Activated CD4-positive, alpha-beta T cell treated with anti-CD3 and anti-CD28 coated beads, Interleukin-2, amount 10 ng/mL, durations not matched to agents 24 days and 14 days (primary cell): ENCODE measurements around the gene DNAH6. TPM values are rescaled to one million over a fixed set of nuclear protein-coding genes. Genes with fewer than 3 reads are reported as not detected.

Source experiments
- DNase-seq: peaks from one replicate; pipeline ENCODE4 v3.0.0; 2022
- H3K27ac Mint-ChIP-seq: one replicate; pipeline ENCODE4 v1.8.0; 2022; ENCODE audit warnings: mild to moderate bottlenecking, mixed read lengths
- H3K27me3 Mint-ChIP-seq: one replicate; pipeline ENCODE4 v1.8.0; 2022; ENCODE audit warnings: mixed read lengths
- H3K36me3 Mint-ChIP-seq: one replicate; pipeline ENCODE4 v1.8.0; 2022; ENCODE audit warnings: low read depth, mild to moderate bottlenecking, mixed read lengths
- H3K4me1 Mint-ChIP-seq: one replicate; pipeline ENCODE4 v1.8.0; 2021; ENCODE audit warnings: mixed read lengths
- H3K4me3 Mint-ChIP-seq: one replicate; pipeline ENCODE4 v1.8.0; 2022; ENCODE audit warnings: mild to moderate bottlenecking, moderate library complexity, mixed read lengths
- H3K9me3 Mint-ChIP-seq: one replicate; pipeline ENCODE4 v1.8.0; 2021; ENCODE audit warnings: mixed read lengths
- intact Hi-C: fragments of 100-400 bp; cut with micrococcal nuclease; formaldehyde crosslinking; loops from one replicate; pipeline ENCODE4 v1.15.1; 2023
- total RNA-seq: library from RNA; stranded (reverse); gene quantifications from 2 replicates; pipeline ENCODE4 v1.2.3, GENCODE V29; 2022

The DNAH6 gene
- total RNA-seq, 1 donor from 2014 or later = 0.23 TPM

DNA sequence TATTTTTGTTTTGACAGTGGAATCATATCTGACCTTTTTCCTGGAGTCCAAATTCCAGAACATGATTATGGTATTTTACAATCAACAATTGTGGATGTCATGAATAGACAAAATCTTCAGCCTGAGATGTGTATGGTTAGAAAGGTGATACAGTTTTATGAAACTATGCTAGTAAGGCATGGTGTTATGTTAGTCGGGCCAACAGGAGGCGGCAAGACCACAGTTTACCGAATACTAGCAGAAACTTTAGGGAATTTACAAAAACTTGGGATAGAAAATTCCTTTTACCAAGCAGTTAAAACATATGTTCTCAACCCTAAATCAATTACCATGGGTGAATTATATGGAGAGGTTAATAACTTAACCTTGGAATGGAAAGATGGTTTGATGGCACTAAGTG is 137.0 kb downstream of the DNAH6 start:
- H3K4me3 Mint-ChIP-seq = no peak overlapping the region
- no peak overlapping the region for H3K27ac Mint-ChIP-seq
- H3K4me1 Mint-ChIP-seq = peaks cover 48% of the 10 kb centered on the region
- DNase-seq = no peak
- no peaks in the 10 kb centered on the region for H3K27me3 Mint-ChIP-seq
- peaks cover 6% of the 10 kb centered on the region for H3K36me3 Mint-ChIP-seq
- H3K9me3 Mint-ChIP-seq = peaks cover 21% of the 10 kb centered on the region
- intact Hi-C loops = loop anchor here (10.0 kb wide), 1 partner anchor 191 kb away; no protein-coding TSS in a partner anchor

DNA sequence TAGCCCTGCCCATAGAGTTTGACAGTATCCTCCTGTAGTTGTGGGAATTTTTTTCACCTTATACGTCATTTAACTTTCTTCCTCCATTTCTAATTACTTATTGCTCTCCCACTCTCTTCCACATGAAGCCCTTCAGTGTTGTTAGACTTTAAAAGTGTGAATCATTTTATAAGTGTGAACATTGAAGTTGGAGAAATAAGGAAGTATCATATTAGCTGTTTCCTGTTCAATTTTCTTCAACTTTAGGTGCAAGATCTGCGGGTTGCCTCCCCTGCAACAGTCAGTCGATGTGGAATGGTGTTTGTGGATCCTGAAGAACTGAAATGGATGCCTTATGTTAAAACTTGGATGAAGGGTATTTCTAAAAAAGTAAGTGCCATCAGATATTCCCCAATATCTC is 138.1 kb downstream of the DNAH6 start:
- Mint-ChIP-seq H3K9me3 (peaks cover 21% of the 10 kb centered on the region), H3K27me3 (no peaks in the 10 kb centered on the region), H3K4me3 (no peak overlapping the region), H3K4me1 (peaks cover 39% of the 10 kb centered on the region), H3K36me3 (peaks cover 6% of the 10 kb centered on the region), H3K27ac (no peak overlapping the region)
- DNase-seq = no peak
- intact Hi-C loops = loop anchor here (10.0 kb wide), 1 partner anchor 190 kb away; no protein-coding TSS in a partner anchor

DNA sequence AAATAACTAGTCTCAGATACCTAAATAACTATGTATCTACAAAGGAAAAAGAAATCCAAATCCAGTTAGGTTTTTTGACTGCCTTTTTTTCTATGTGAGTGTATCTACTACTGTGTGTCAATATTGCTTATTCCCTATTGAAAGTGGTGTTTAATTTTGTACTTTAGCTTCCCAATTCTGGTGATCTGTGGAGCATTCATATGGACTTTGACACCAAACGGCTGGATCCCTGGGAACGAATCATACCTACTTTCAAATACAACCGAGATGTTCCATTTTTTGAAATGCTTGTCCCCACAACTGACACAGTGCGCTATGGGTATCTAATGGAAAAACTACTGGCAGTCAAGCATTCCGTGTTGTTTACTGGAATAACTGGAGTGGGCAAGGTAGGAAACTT is 152.8 kb downstream of the DNAH6 start:
- intact Hi-C loops = no loop called here
- H3K36me3 Mint-ChIP-seq = no peaks in the 10 kb centered on the region

DNA sequence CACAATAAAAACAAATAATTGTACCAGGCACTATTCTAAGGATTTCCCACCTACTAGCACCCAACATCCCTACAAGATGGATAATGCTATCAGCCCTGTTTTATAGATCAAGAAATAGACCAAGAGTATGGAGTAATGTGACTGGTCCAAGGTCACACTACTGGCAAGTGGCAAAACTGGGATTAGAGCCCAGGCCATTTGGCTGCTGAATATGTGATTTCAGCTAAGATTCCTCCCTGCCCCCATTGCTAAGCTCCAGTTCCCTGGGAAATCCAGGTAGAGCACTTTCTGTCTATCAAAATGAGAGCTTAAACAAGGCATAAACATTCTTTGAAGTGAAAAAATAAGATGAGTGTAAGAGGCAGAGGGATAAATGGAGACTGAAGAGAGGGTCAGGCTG is 157.8 kb downstream of the DNAH6 start:
- intact Hi-C loops = no loop called here
- Mint-ChIP-seq H3K4me3 (no peak overlapping the region), H3K36me3 (no peaks in the 10 kb centered on the region), H3K27ac (no peak overlapping the region), H3K4me1 (peaks cover 4% of the 10 kb centered on the region), H3K27me3 (no peaks in the 10 kb centered on the region), H3K9me3 (peaks cover 6% of the 10 kb centered on the region)
- DNase-seq = peak; percentile 41

More for the DNA sequence above, 152.8 kb downstream of the DNAH6 start:
- Mint-ChIP-seq H3K4me1 (peaks cover 1% of the 10 kb centered on the region), H3K9me3 (no peaks in the 10 kb centered on the region), H3K4me3 (no peak overlapping the region), H3K27ac (no peak overlapping the region), H3K27me3 (peaks cover 9% of the 10 kb centered on the region)
- peak; percentile 40 for DNase-seq

DNA sequence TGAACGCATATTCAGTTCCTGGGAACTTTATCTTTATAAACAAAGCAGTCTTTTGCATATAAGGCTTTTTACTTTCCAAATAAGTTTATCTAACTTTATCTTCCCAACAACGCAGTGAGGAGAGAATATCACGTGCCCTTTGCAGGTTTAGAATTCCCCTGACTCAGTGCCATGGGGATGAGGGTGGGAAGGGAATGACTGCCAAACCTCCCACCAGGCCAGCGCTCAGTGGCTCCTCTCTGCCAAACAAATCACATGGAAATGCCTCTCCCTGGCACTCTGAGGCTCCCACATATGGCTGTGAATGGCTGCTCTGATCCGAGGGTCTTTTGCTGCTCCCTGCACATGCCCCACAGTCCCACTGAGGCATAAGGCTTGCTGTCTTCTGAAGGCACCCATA is 158.3 kb downstream of the DNAH6 start:
- intact Hi-C loops = no loop called here
- no peak for DNase-seq
- Mint-ChIP-seq H3K4me3 (no peak overlapping the region), H3K9me3 (peaks cover 6% of the 10 kb centered on the region), H3K27me3 (no peaks in the 10 kb centered on the region), H3K36me3 (no peaks in the 10 kb centered on the region), H3K4me1 (peaks cover 4% of the 10 kb centered on the region), H3K27ac (no peak overlapping the region)

DNA sequence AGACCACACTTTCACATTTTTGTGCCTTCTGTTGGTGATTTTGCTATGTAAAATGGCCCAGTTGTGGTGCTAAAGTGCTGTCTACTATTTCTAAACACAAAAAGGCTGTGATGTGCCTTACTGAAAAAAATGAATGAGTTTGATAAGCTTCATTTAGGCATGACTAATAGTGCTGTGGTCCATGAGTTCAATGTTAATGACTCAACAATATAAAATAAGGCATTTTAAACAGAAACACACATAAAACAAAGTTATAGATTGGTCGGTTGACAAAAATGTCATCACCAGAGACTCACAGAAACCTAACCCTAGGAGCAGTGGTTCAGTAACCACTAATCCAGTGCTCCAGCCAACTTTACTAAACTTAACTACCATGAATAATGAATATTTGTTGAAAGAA is 160.0 kb downstream of the DNAH6 start:
- Mint-ChIP-seq H3K4me3 (no peak overlapping the region), H3K4me1 (peaks cover 4% of the 10 kb centered on the region), H3K36me3 (no peaks in the 10 kb centered on the region), H3K9me3 (peaks cover 10% of the 10 kb centered on the region), H3K27me3 (no peaks in the 10 kb centered on the region), H3K27ac (no peak overlapping the region)
- DNase-seq = no peak
- intact Hi-C loops = no loop called here

DNA sequence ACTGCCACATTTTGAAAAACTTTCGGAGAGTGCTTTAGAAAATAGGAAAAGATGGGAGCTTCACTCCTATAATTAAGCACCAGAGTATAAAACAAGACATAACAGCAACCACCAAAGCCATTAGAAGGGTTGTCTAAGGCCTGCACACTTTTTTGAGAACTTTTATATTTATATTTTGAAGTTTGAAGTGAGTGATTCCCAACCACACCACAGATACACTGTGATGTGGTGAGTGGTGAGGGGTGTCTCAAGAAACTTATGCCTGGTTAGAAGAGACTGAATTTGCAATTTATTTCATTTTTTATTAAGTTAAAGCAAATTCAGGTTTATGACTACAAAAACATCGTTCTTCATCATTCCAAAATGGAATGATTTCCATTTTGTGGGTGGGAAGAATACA is 161.9 kb downstream of the DNAH6 start:
- peak; percentile 16 for DNase-seq
- intact Hi-C loops = no loop called here
- no peak overlapping the region for H3K27ac Mint-ChIP-seq
- no peak overlapping the region for H3K4me3 Mint-ChIP-seq
- H3K36me3 Mint-ChIP-seq = no peaks in the 10 kb centered on the region
- peaks cover 10% of the 10 kb centered on the region for H3K9me3 Mint-ChIP-seq
- H3K4me1 Mint-ChIP-seq = peaks cover 4% of the 10 kb centered on the region
- no peaks in the 10 kb centered on the region for H3K27me3 Mint-ChIP-seq

DNA sequence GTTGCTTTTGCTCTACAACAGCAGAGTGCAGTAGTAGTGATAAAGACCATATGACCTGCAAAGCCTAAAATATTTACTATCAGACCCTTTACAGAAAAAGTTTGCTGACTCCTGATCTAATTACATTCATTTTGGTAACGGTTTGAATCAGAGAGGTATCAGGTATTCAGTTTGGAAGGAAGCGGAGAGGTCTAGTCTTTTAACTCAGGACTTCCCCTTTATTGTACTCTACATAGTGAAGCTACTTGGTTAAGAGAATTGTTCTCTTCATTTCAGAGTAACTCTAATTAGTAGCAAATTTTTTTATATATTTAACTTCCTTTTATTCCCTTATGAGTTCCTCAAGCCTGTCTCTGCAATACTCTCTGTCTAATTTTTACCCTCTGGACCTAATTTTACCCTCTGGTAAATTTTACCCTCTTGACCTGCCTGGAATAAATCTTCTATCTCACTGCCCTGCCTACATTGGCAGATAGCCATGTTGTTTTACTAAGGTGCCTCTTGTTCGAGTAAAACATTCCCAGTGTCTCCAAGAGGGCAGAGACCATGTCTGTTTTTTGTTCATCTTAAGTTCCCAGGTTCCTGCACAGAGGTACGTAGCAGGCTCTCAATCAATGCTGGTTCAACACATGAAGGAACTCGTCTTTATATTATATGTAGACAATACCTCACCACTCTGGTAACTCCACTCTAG is 170.6 kb downstream of the DNAH6 start:
- Mint-ChIP-seq H3K4me3 (no peak overlapping the region), H3K27me3 (no peaks in the 10 kb centered on the region), H3K36me3 (no peaks in the 10 kb centered on the region), H3K27ac (peak overlapping the region; percentile 23), H3K9me3 (no peaks in the 10 kb centered on the region), H3K4me1 (peaks cover 5% of the 10 kb centered on the region)
- DNase-seq = no peak
- intact Hi-C loops = no loop called here

DNA sequence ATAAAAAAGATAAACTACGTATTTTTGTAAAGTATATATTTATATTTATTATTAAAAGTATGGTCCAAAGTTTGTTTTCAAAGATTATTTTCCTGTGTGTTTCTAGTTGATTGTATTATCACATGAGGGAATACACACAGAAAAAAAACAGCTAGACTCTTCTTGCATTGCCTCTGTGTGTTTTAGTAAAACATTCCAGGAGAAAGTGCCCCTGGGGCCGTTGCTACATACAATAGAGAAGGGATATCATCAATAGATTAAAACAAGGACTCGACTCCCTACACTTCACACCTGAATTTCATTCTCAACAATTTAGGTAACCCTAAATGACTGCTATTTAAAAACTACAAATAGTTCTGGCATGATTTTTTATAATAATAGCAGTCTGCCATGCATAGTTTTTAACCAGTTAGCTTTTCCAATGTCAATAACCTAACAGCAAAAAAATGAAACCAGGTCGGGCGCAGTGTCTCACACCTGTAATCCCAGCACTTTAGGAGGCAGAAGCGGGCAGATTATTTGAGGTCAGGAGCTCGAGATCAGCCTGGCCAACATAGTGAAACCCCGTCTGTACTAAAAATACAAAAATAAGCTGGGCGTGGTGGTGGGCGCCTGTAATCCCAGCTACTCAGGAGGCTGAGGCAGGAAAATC is 171.3 kb downstream of the DNAH6 start:
- peaks cover 5% of the 10 kb centered on the region for H3K4me1 Mint-ChIP-seq
- no peaks in the 10 kb centered on the region for H3K36me3 Mint-ChIP-seq

DNA sequence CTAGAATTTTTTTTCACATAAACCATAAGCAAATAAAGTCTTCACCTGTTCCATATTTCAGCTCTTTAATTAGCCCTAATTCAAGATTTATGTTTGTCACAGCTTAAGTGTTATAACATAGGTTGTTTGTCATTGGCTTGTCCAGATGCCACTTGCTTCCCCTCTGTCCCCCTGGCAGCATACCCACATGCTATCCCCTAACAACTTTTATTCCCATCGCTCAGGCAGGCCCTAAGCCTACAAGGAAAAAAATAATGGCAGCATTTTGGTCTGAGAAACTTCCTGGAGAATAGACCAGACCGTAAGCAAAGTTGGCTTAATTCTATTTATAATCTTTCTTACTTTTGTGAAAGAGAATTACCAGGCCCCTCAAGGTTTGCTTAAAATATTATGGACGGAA is 173.9 kb downstream of the DNAH6 start:
- peaks cover 8% of the 10 kb centered on the region for H3K9me3 Mint-ChIP-seq

More for the DNA sequence above, 171.3 kb downstream of the DNAH6 start:
- intact Hi-C loops = no loop called here
- no peak overlapping the region for H3K27ac Mint-ChIP-seq
- no peaks in the 10 kb centered on the region for H3K27me3 Mint-ChIP-seq
- H3K9me3 Mint-ChIP-seq = peaks cover under 1% of the 10 kb centered on the region
- no peak for DNase-seq
- no peak overlapping the region for H3K4me3 Mint-ChIP-seq

DNA sequence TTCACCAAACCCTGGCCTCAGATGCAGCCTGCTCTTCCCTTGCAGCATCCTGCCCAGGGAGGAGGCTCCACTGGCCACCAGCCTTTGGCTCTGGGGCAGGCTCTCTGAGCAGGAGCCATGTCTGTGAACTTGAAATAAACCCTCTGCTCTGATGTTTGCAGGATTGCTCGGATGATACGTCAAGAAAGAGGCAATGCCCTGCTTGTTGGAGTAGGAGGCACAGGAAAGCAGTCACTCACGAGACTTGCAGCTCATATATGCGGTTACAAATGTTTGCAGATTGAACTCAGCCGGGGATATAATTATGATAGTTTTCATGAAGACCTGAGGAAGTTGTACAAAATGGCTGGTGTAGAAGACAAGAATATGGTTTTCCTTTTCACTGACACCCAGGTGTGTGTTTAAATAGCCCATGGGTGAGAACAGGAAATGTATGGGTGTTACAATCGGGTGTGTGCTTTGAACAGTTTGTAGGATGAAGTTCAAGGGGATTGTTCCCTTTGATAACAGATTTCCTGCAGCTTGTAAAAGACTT is 177.9 kb downstream of the DNAH6 start:
- H3K36me3 Mint-ChIP-seq = peaks cover 2% of the 10 kb centered on the region
- H3K4me3 Mint-ChIP-seq = peak overlapping the region; percentile 30
- H3K9me3 Mint-ChIP-seq = peaks cover 8% of the 10 kb centered on the region
- H3K27ac Mint-ChIP-seq = no peak overlapping the region
- H3K4me1 Mint-ChIP-seq = peaks cover 7% of the 10 kb centered on the region
- intact Hi-C loops = no loop called here
- peak; percentile 70 for DNase-seq
- H3K27me3 Mint-ChIP-seq = peaks cover 2% of the 10 kb centered on the region

More for the DNA sequence above, 173.9 kb downstream of the DNAH6 start:
- Mint-ChIP-seq H3K27ac (no peak overlapping the region), H3K36me3 (peaks cover 2% of the 10 kb centered on the region), H3K4me1 (peaks cover 13% of the 10 kb centered on the region), H3K27me3 (no peaks in the 10 kb centered on the region), H3K4me3 (no peak overlapping the region)
- no peak for DNase-seq
- intact Hi-C loops = no loop called here

DNA sequence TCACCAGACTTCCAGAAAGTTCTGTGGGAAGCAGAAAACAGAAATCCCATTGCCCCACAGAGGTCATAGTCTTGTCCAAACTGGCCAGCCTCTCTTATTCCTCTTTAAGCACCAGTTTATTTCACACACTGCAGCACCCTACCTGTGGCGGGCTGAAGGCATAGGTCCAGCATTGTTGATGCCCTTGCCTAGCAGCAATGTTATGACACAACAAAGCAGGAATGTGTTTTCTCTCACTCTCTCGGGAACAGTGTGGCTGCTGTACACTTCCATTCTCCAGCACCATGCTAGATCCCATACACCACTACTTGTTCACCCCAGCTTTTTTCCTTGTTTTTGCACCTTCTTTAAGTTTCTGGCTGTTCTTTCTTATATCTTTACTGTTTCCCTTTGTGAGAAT is 181.6 kb downstream of the DNAH6 start:
- H3K27ac Mint-ChIP-seq = no peak overlapping the region
- DNase-seq = no peak
- no peak overlapping the region for H3K4me3 Mint-ChIP-seq
- peaks cover 15% of the 10 kb centered on the region for H3K9me3 Mint-ChIP-seq
- intact Hi-C loops = no loop called here
- H3K4me1 Mint-ChIP-seq = peaks cover 7% of the 10 kb centered on the region
- H3K27me3 Mint-ChIP-seq = peaks cover 2% of the 10 kb centered on the region
- peaks cover 2% of the 10 kb centered on the region for H3K36me3 Mint-ChIP-seq

DNA sequence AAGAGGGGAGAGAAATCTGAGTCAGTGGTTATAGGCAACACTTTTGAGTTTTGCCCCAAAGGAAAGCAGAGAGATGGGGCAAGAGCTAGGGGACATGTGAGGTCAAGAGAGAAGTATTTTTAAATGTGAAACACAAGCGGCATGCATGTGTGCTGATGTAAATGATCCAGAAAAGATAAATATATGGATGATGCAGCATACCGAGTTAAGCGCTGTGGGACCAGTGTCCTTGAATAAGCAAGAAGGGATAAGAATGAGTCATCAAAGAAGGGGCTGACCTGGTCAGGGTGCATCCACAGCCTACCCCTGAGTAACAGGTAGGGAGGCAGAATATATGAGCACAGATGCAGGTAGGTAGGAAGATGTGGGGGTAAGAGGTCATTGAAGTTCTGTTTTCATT is 183.7 kb downstream of the DNAH6 start:
- Mint-ChIP-seq H3K9me3 (peaks cover 11% of the 10 kb centered on the region), H3K4me3 (no peak overlapping the region), H3K27ac (no peak overlapping the region), H3K4me1 (no peaks in the 10 kb centered on the region), H3K27me3 (peaks cover 2% of the 10 kb centered on the region), H3K36me3 (no peaks in the 10 kb centered on the region)
- DNase-seq = no peak
- intact Hi-C loops = no loop called here

DNA sequence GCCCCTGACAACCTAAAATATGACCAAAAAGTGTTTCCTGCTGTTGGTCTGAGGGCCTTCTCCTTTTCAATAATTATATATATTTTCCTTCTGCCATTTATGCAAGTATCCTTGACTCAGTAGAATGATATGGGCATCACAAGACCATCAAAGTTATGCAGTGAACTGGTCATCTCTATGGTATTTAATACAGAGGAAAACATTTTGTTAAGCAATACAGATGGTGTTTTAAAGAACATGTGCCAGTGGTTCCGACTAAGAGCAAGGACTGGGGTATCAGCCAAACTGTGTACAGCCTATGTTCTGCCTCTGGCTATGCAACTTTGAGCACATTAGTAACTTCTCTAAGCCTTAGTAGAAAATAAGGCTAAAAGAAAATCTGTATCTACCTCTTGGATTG is 185.6 kb downstream of the DNAH6 start:
- H3K27me3 Mint-ChIP-seq = peaks cover 2% of the 10 kb centered on the region
- no peak overlapping the region for H3K4me3 Mint-ChIP-seq
- peaks cover 2% of the 10 kb centered on the region for H3K4me1 Mint-ChIP-seq
- H3K27ac Mint-ChIP-seq = no peak overlapping the region
- DNase-seq = no peak
- intact Hi-C loops = no loop called here
- no peaks in the 10 kb centered on the region for H3K36me3 Mint-ChIP-seq
- peaks cover 11% of the 10 kb centered on the region for H3K9me3 Mint-ChIP-seq
